ENCODE measurements around the gene ZNF445.
"Not testable (repeated sequence)": the region's sequence is repeated elsewhere in the genome, so short reads cannot be mapped to it uniquely, and the experiment has no call there.

ZNF445 gene

DNA sequence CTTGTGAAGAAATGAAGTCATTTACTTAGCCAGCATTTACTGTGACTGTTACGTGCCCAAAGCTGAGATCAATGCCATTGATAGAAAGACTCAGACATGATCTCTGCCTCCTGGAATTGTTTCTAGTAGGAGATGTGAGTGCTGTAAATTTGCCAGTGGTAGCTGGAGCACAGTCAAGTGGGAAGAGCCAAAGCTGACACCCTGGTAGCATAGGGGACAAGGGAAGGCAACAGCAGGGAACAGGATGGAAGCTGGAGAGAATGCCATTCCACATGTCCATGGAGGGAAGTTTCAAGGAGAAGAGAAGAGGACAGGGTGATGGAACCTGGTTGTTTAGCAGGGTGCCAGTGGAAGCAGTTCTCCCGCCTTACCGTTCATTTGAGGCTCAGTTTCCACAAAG is 74.9 kb downstream of the ZNF445 start:
- H3K4me2 ChIP-seq (ENCODE audit: low read depth, low read length, poor library complexity, severe bottlenecking): no peak overlapping the region
- H3F3A ChIP-seq (ENCODE audit: insufficient read depth): no peaks in the 10 kb centered on the region
- H3K9me2 ChIP-seq (replicated peaks; ENCODE audit: insufficient read depth, low read length): no peaks in the 10 kb centered on the region
- no peak overlapping the region for H3K27ac ChIP-seq (ENCODE audit: low read depth, low read length)
- H3K79me2 ChIP-seq (ENCODE audit: insufficient read depth, low read length): no peaks in the 10 kb centered on the region
- no peaks in the 10 kb centered on the region for H3K36me3 ChIP-seq (ENCODE audit: low read length)
- no peaks in the 10 kb centered on the region for H3K27me3 ChIP-seq (ENCODE audit: low read length)
- H3K4me3 ChIP-seq (ENCODE audit: insufficient read depth, low read length, poor library complexity, severe bottlenecking): no peak overlapping the region
- H2AFZ ChIP-seq (ENCODE audit: low read depth, low read length, severe bottlenecking): no peak overlapping the region
- TF ChIP-seq, protein P1, sequence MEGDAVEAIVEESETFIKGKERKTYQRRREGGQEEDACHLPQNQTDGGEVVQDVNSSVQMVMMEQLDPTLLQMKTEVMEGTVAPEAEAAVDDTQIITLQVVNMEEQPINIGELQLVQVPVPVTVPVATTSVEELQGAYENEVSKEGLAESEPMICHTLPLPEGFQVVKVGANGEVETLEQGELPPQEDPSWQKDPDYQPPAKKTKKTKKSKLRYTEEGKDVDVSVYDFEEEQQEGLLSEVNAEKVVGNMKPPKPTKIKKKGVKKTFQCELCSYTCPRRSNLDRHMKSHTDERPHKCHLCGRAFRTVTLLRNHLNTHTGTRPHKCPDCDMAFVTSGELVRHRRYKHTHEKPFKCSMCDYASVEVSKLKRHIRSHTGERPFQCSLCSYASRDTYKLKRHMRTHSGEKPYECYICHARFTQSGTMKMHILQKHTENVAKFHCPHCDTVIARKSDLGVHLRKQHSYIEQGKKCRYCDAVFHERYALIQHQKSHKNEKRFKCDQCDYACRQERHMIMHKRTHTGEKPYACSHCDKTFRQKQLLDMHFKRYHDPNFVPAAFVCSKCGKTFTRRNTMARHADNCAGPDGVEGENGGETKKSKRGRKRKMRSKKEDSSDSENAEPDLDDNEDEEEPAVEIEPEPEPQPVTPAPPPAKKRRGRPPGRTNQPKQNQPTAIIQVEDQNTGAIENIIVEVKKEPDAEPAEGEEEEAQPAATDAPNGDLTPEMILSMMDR (IDR thresholded peaks at IDR 0.05; ENCODE audit: insufficient read depth, low read length, poor library complexity, severe bottlenecking): no peak
- no peak for TF ChIP-seq EZH2phosphoT487 (conservative IDR thresholded peaks at IDR 0.05; ENCODE audit: low read length)
- H4K20me1 ChIP-seq (ENCODE audit: low read depth, low read length): no peaks in the 10 kb centered on the region
- no peak overlapping the region for H3K9ac ChIP-seq (ENCODE audit: low read length)
- no peaks in the 10 kb centered on the region for H3K9me3 ChIP-seq (ENCODE audit: insufficient read depth, low read length)

DNA sequence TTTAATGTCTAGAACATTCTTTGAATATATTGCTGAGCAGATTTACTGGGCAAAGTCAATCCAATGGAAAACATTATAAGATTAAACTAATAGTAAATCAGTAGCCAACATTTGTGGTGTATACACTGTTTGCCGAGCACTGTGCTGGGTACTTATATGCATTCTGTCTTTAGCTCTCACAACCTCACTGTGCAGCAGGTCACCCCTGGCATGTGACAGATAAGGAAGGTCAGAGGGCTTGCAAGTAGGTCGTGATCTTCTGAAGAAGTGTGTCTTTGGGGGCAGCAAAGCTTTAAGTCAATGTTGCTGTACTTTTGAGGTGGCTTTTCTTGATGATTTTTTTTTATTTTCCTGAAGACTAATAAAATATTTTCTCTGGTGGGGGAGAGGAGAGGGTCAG is 76.7 kb downstream of the ZNF445 start:
- Histone ChIP-seq H3K9ac (ENCODE audit: low read length) (no peak overlapping the region), H2AFZ (ENCODE audit: low read depth, low read length, severe bottlenecking) (no peak overlapping the region), H3F3A (ENCODE audit: insufficient read depth) (no peaks in the 10 kb centered on the region), H3K9me3 (ENCODE audit: insufficient read depth, low read length) (no peaks in the 10 kb centered on the region), H3K36me3 (ENCODE audit: low read length) (no peaks in the 10 kb centered on the region), H3K9me2 (replicated peaks; ENCODE audit: insufficient read depth, low read length) (no peaks in the 10 kb centered on the region), H3K79me2 (ENCODE audit: insufficient read depth, low read length) (no peaks in the 10 kb centered on the region), H3K4me3 (ENCODE audit: insufficient read depth, low read length, poor library complexity, severe bottlenecking) (no peak overlapping the region), H3K27me3 (ENCODE audit: low read length) (no peaks in the 10 kb centered on the region), H3K27ac (ENCODE audit: low read depth, low read length) (no peak overlapping the region), H4K20me1 (ENCODE audit: low read depth, low read length) (no peaks in the 10 kb centered on the region), H3K4me2 (ENCODE audit: low read depth, low read length, poor library complexity, severe bottlenecking) (no peak overlapping the region)
- TF ChIP-seq EZH2phosphoT487 (conservative IDR thresholded peaks at IDR 0.05; ENCODE audit: low read length): no peak
- TF ChIP-seq, protein P1 (IDR thresholded peaks at IDR 0.05; ENCODE audit: insufficient read depth, low read length, poor library complexity, severe bottlenecking): no peak

DNA sequence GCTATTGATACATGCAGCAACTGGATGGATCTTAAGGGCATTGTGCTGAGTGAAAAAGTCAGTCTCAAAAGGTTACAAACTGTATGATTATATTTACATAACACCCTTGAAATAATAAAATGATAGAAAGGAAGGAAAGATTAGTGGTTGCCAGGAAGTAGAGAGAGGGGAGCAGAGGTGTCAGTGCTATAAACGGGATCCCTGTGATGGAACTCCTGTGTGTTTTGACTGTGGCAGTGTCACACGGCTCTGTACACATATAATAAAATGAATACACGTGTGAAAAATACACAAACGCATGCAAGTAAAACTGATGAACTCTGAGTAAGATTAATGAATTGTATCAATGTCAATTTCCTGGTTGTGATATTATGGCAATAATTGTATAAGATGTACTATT is 78.6 kb downstream of the ZNF445 start:
- no peaks in the 10 kb centered on the region for H3K9me2 ChIP-seq (replicated peaks; ENCODE audit: insufficient read depth, low read length)
- TF ChIP-seq EZH2phosphoT487 (conservative IDR thresholded peaks at IDR 0.05; ENCODE audit: low read length): no peak
- TF ChIP-seq, protein P1 (IDR thresholded peaks at IDR 0.05; ENCODE audit: insufficient read depth, low read length, poor library complexity, severe bottlenecking): no peak
- no peak overlapping the region for H3K4me3 ChIP-seq (ENCODE audit: insufficient read depth, low read length, poor library complexity, severe bottlenecking)
- H3K9ac ChIP-seq (ENCODE audit: low read length): no peak overlapping the region
- H3K4me2 ChIP-seq (ENCODE audit: low read depth, low read length, poor library complexity, severe bottlenecking): no peak overlapping the region
- no peak overlapping the region for H3K27ac ChIP-seq (ENCODE audit: low read depth, low read length)
- H4K20me1 ChIP-seq (ENCODE audit: low read depth, low read length): no peaks in the 10 kb centered on the region
- no peaks in the 10 kb centered on the region for H3K79me2 ChIP-seq (ENCODE audit: insufficient read depth, low read length)
- H3K27me3 ChIP-seq (ENCODE audit: low read length): no peaks in the 10 kb centered on the region
- H3K36me3 ChIP-seq (ENCODE audit: low read length): no peaks in the 10 kb centered on the region
- H2AFZ ChIP-seq (ENCODE audit: low read depth, low read length, severe bottlenecking): no peak overlapping the region
- no peaks in the 10 kb centered on the region for H3F3A ChIP-seq (ENCODE audit: insufficient read depth)
- no peaks in the 10 kb centered on the region for H3K9me3 ChIP-seq (ENCODE audit: insufficient read depth, low read length)

DNA sequence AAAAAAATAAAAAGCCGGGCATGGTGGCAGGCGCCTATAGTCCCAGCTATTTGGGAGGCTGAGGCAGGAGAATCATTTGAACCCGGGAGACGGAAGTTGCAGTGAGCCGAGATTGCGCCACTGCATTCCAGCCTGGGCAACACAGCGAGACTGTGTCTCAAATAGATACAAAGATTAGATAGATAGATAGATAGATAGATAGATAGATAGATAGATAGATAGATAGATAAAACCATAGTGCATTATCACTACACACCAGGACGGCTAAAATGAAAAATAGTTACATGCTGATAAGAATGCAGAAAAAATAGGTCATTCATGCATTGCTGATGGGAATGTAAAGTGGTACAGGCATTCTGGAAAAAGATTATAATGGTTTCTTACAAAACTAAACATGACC is 79.2 kb downstream of the ZNF445 start:
- H3K9ac ChIP-seq (ENCODE audit: low read length); H3F3A ChIP-seq (ENCODE audit: insufficient read depth); H3K4me3 ChIP-seq (ENCODE audit: insufficient read depth, low read length, poor library complexity, severe bottlenecking); H3K9me3 ChIP-seq (ENCODE audit: insufficient read depth, low read length); H3K79me2 ChIP-seq (ENCODE audit: insufficient read depth, low read length); H3K27me3 ChIP-seq (ENCODE audit: low read length); H4K20me1 ChIP-seq (ENCODE audit: low read depth, low read length); H3K27ac ChIP-seq (ENCODE audit: low read depth, low read length); H3K9me2 ChIP-seq (replicated peaks; ENCODE audit: insufficient read depth, low read length); H3K4me2 ChIP-seq (ENCODE audit: low read depth, low read length, poor library complexity, severe bottlenecking); H2AFZ ChIP-seq (ENCODE audit: low read depth, low read length, severe bottlenecking); H3K36me3 ChIP-seq (ENCODE audit: low read length): not testable (repeated sequence)
